ENCODE measurements around the gene CCDC28A. TPM values are rescaled to one million over a fixed set of nuclear protein-coding genes. Genes with fewer than 3 reads are reported as not detected.
A peak's percentile ranks its signal among the peaks of the same experiment; 100 is the strongest.

Gene CCDC28A
- polyA plus RNA-seq, 3 donors, result 16.6 to 53.3 (median 42.6) TPM

GRCh38 chr6:138782243-138782642 is 8.7 kb downstream of the CCDC28A start:
- no peak for DNase-seq
- no peaks in the 10 kb centered on the region for H3K9me3 ChIP-seq (replicated peaks in 1 of 2; ENCODE audit: control insufficient read depth in 1 of 2, insufficient read depth in 1 of 2, low read length in 2 of 2)
- Mint-ChIP-seq H3K4me1 (no peaks in the 10 kb centered on the region), H3K27ac (peak overlapping the region in 1 of 7 donors; percentile 0), H3K27me3 (ENCODE audit: low read depth in 3 of 3) (peaks cover 0 to 4% (median 0%) of the 10 kb centered on the region in 3 donors), H3K4me3 (no peak overlapping the region), H3K36me3 (peaks cover 65 to 79% of the 10 kb centered on the region in 2 donors), H3K9me3 (no peaks in the 10 kb centered on the region)
- WGBS (ENCODE audit: insufficient coverage), result no CpG with 5 or more reads among the region's 4 CpGs
- H3K27ac ChIP-seq (ENCODE audit: low read depth in 1 of 2, low read length in 2 of 2), result no peak overlapping the region
- H3K36me3 ChIP-seq (replicated peaks in 1 of 2; ENCODE audit: control insufficient read depth in 1 of 2, insufficient read depth in 2 of 2, low read length in 2 of 2), result peaks cover 52 to 88% of the 10 kb centered on the region in 2 donors
- no peak overlapping the region for H3K4me2 ChIP-seq (replicated peaks; ENCODE audit: extremely low read depth, low read length, poor library complexity, severe bottlenecking)
- no peaks in the 10 kb centered on the region for H3K27me3 ChIP-seq (ENCODE audit: control insufficient read depth in 2 of 2, insufficient read depth in 2 of 2, low read length in 2 of 2)
- no peaks in the 10 kb centered on the region for H3K4me1 ChIP-seq (ENCODE audit: control insufficient read depth in 1 of 2, insufficient read depth in 2 of 2, low read length in 2 of 2)
- no peaks in the 10 kb centered on the region for H4K20me1 ChIP-seq (ENCODE audit: insufficient read depth, low read length)
- intact Hi-C loops (cut with micrococcal nuclease), result no loop called here
- H3K9ac ChIP-seq (ENCODE audit: insufficient read depth, low read length, poor library complexity, severe bottlenecking), result no peak overlapping the region
- TF ChIP-seq CTCF (IDR thresholded peaks at IDR 0.05), result no peak
- no peak overlapping the region for H2AFZ ChIP-seq (ENCODE audit: insufficient read depth, low read depth, low read length, poor library complexity, severe bottlenecking)
- H3K4me3 ChIP-seq (replicated peaks in 1 of 3; ENCODE audit: low read depth in 2 of 3, low read length in 3 of 3), result no peak overlapping the region
- H3K79me2 ChIP-seq (ENCODE audit: insufficient read depth, low read length), result no peaks in the 10 kb centered on the region

GRCh38 chr6:138785079-138785478 is 11.5 kb downstream of the CCDC28A start:
- Mint-ChIP-seq H3K36me3 (peaks cover 62 to 79% of the 10 kb centered on the region in 2 donors), H3K4me3 (no peak overlapping the region), H3K4me1 (no peaks in the 10 kb centered on the region), H3K27me3 (ENCODE audit: low read depth in 3 of 3) (peaks cover 0 to 4% (median 0%) of the 10 kb centered on the region in 3 donors), H3K27ac (no peak overlapping the region), H3K9me3 (no peaks in the 10 kb centered on the region)
- Histone ChIP-seq H4K20me1 (ENCODE audit: insufficient read depth, low read length) (no peaks in the 10 kb centered on the region), H3K9ac (ENCODE audit: insufficient read depth, low read length, poor library complexity, severe bottlenecking) (no peak overlapping the region), H3K27me3 (ENCODE audit: control insufficient read depth in 2 of 2, insufficient read depth in 2 of 2, low read length in 2 of 2) (no peaks in the 10 kb centered on the region), H3K4me3 (replicated peaks in 1 of 3; ENCODE audit: low read depth in 2 of 3, low read length in 3 of 3) (no peak overlapping the region), H3K4me2 (replicated peaks; ENCODE audit: extremely low read depth, low read length, poor library complexity, severe bottlenecking) (no peak overlapping the region), H3K4me1 (ENCODE audit: control insufficient read depth in 1 of 2, insufficient read depth in 2 of 2, low read length in 2 of 2) (no peaks in the 10 kb centered on the region), H2AFZ (ENCODE audit: insufficient read depth, low read depth, low read length, poor library complexity, severe bottlenecking) (no peak overlapping the region), H3K79me2 (ENCODE audit: insufficient read depth, low read length) (no peaks in the 10 kb centered on the region), H3K9me3 (replicated peaks in 1 of 2; ENCODE audit: control insufficient read depth in 1 of 2, insufficient read depth in 1 of 2, low read length in 2 of 2) (no peaks in the 10 kb centered on the region), H3K36me3 (replicated peaks in 1 of 2; ENCODE audit: control insufficient read depth in 1 of 2, insufficient read depth in 2 of 2, low read length in 2 of 2) (peaks cover 58 to 87% of the 10 kb centered on the region in 2 donors), H3K27ac (ENCODE audit: low read depth in 1 of 2, low read length in 2 of 2) (no peak overlapping the region)
- intact Hi-C loops (cut with micrococcal nuclease), result no loop called here
- no peak for DNase-seq
- 100% methylated on average over 2 of the region's 4 CpGs for WGBS (ENCODE audit: insufficient coverage)
- no peak for TF ChIP-seq CTCF (IDR thresholded peaks at IDR 0.05)
